Globus pallidus (tissue), 1 donor: Measurements from ENCODE around the gene PIK3C2G.

ENCODE experiments used
- DNase-seq: peaks from one replicate; pipeline ENCODE4 v3.0.0-alpha.2; 2015; ENCODE audit warnings: low spot score

PIK3C2G gene

GRCh38 chr12:18562531-18562930, 301.2 kb downstream of the PIK3C2G start:
- no peak for DNase-seq

GRCh38 chr12:18564306-18564705, 303.0 kb downstream of the PIK3C2G start:
- no peak for DNase-seq

GRCh38 chr12:18567787-18568186, 306.5 kb downstream of the PIK3C2G start:
- no peak for DNase-seq

DNA sequence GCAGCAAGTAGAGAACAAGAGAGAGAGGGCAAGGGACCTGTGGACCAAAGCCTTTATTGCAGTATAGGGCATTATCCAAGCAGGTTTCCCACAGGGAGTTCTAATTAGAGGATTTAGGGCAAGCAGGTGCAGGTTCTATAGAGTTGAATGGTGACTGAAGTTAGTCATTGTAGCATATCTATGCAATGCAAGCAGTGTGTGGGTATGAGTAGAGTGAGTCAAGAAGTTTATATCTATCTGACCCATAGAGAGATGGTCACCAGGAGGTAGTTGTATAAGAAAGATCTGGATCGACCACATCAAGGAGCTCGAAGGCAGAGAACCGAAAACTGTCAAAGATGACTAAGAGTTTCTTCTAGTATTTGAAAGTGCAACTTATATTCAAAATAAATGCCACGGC, 309.2 kb downstream of the PIK3C2G start:
- no peak for DNase-seq

DNA sequence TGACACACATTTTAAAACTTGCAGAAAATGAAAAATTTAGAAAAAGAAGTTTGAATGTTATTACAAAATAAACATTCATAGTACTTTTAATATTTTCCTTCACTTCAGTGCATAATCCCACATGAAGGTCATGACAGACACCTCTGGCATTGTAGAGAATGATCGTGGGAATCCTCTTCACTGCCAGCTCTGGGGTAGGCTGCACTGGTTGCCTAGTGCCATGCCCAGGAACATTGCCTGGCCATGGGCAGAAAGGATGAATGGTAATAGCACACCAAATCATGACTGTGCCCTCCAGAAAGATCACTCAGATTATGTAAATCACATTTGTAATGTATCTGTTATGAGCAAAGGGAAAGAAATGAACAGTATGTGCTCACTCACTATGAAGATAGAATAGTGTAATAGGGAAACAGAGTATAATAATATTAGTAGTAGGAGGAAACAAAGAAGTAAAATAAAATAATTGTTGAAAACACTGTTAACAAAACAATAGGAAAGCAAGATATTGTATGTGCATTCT, 314.8 kb downstream of the PIK3C2G start:
- no peak for DNase-seq

- DNase-seq = no peak
These were observed 315.3 kb downstream of the PIK3C2G start for GRCh38 chr12:18576648-18577047.

GRCh38 chr12:18578191-18578590, 316.9 kb downstream of the PIK3C2G start:
- no peak for DNase-seq

DNA sequence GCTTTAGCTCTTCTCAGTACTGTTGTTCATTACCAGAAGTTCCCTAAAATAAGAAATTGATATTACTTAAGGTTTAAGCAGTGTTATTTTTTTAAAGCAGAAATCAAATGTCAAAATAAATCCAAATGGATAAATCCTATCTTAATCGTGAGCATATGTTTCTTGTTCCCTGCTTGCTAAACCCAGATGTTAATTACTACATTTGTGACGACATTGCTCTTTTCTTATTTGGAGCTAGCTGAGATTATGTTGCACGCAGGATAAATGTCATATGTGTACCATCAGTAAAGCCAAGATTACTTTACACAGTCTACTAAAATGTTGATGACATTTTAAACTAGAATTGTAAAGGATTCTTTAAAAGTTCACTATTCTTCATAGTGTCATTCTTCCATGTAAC, 319.0 kb downstream of the PIK3C2G start:
- DNase-seq = no peak

DNA sequence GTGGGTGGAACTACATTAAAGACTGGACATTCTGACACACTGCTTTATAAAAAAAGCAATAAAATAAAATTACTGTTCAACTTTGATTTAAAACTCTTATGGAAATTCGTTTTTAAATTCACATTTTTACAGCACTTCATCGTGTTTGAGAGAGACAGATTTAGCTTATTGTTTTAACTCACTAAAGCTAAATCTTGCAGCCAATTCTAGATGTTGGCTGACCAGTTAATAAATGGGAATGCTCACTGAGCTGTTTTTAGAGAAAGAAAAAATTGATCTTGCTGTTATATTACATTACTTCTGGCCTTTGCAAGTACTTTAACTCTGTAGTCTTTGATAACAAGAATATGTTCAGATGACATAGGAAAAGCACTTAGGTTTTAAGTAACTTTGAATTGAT, 319.4 kb downstream of the PIK3C2G start:
- DNase-seq = no peak

DNA sequence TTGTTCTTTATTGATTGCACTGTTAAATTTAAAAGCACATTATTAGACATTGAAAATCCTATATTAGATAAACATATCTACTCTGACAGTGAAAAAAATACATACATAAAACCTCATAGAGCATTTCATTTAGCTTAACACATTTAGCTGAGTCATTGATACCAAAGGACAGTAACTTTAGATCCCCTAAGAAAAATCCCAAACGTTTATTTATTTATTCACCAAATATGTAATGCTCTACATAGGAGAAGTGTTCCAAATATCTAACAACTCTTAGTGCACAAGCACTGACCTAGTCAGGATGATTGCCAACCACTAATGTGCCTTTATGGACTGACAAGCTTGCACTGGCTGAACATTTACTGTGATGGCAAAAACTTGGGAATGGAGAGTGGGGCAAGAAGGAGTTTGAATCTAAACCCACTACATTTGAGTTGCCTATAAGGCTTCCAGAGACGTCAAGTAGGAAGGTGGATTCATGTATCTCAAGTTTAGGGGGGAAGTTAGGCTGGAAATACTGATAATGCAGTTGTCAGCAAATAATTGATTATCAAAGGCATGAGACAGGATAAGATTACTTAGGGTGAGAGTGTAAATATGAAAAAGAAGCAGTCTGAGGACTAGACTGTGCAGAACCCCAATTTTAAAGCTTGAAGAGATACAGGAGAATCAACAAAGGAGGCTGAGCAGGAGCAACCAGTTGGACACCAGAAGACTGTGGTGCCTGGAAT, 320.1 kb downstream of the PIK3C2G start:
- DNase-seq = no peak

GRCh38 chr12:18583655-18584054, 322.3 kb downstream of the PIK3C2G start:
- no peak for DNase-seq

DNA sequence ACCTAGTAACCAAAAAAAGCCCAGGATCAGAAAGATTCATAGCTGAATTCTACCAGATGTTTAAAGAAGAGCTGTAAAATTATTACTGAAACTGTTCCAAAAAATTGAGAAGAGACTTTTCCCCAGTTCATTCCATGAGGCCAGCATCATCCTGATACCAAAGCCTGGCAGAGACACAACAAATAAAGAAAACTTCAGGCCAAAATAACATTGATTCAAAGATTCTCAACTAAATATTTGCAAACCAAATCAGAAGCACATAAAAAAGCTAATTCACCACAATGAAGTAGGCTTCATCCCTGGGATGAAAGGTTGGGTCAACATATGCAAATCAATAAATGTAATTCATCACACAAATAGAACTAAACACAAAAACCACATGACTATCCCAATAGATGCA, 325.3 kb downstream of the PIK3C2G start:
- no peak for DNase-seq

DNA sequence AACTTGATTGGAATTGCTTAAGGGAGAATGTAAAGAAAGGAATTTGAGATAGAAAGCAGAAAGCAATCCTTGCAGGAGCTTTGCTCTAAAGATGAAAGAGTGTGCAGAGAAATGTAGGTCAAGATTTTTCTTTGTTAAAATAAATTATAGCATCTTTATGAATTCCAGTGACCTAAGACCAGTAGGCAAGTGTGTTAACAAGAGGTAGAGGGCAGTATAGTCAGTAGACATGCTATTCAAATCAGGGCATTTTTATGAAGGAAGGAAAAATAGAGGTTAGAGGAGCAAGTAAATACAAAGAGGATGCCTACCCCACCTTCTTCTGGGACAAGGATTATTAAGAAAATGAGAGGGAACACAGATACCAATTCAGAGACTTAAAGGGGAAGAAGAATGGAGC, 328.0 kb downstream of the PIK3C2G start:
- no peak for DNase-seq

- DNase-seq = no peak
These were observed 330.2 kb downstream of the PIK3C2G start for GRCh38 chr12:18591473-18591872.

DNA sequence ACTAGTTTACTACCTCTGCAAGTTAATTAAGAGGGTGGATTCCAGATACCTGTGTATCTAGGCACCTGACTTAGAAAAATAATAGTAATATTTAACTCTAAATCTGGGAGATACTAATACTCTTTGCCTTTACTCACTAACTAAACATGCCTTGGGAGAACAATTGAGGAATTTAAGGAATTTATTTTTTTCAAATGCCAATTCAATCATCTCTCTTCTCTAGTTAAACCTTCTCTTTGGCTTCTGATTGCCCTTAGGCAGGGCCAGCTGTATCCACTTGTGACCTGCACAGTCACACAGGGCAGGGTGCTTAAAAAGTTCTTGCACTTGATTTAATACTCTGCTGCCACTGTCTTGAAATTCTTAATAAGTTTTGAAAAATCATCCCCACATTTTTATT, 334.1 kb downstream of the PIK3C2G start:
- DNase-seq = no peak

DNA sequence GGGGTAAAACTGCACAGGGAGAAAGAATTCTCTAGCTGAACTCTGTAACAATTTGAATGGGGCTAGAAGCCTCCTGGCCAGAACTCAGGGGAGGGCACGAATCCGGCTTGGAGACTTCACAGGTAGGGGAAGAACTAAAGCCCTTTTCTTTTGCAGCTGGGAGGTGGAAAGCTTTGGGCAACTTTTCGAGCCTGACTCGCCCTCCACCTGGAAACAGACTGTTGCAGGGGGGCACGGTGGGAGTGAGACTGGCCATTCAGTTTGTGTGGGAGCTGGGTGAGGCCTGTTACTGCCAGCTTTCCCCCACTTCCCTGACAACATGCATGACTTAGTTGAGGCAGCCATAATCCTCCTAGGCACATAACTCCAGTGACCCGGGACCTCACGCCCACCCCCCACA, 340.6 kb downstream of the PIK3C2G start:
- DNase-seq = no peak

- no peak for DNase-seq
These were observed 351.7 kb downstream of the PIK3C2G start for GRCh38 chr12:18612971-18613370.

GRCh38 chr12:18620986-18621385, 359.7 kb downstream of the PIK3C2G start:
- no peak for DNase-seq

- DNase-seq = no peak
These were observed 368.1 kb downstream of the PIK3C2G start for GRCh38 chr12:18629445-18629844.

DNA sequence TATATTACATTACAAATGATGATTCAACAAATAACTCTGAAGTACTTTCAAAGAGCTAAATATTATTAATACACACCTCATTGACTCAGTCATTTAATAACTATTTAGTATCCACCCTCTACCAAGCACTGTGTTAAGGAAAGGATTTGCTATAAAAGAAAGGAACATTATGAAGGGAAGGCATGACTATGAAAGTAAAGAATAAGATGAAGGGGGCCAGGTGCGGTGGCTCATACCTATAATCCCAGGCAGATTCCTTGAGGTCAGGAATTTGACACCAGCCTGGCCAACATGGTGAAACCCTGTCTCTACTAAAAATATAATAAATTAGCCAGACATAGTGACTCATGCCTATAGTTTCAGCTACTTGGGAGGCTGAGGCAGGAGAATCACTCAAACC, 368.6 kb downstream of the PIK3C2G start:
- DNase-seq = no peak

GRCh38 chr12:18631339-18631738, 370.0 kb downstream of the PIK3C2G start:
- DNase-seq = no peak

DNA sequence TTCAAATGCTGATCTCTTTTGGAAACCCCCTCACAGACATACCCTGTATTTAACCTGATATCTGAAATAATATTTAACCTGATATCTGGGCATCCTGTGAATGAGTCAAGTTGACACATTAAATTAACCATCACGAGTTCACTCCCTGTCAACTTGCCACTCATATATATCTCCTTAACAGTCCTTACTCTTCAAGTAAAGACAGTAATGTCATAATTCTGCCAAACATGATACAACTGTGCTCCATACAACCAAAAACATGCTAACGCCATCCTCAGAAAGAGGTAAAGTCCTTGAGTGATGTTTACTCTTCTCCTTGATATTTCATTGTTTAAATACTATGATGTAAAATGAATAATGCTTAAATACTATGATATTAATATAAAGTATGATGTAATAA, 371.5 kb downstream of the PIK3C2G start:
- DNase-seq = no peak

- no peak for DNase-seq
These were observed 373.1 kb downstream of the PIK3C2G start for GRCh38 chr12:18634382-18634781.

GRCh38 chr12:18640321-18640955, 379.1 kb downstream of the PIK3C2G start:
- no peak for DNase-seq
